ENCODE measurements around the gene RASSF4.

Gene RASSF4

DNA sequence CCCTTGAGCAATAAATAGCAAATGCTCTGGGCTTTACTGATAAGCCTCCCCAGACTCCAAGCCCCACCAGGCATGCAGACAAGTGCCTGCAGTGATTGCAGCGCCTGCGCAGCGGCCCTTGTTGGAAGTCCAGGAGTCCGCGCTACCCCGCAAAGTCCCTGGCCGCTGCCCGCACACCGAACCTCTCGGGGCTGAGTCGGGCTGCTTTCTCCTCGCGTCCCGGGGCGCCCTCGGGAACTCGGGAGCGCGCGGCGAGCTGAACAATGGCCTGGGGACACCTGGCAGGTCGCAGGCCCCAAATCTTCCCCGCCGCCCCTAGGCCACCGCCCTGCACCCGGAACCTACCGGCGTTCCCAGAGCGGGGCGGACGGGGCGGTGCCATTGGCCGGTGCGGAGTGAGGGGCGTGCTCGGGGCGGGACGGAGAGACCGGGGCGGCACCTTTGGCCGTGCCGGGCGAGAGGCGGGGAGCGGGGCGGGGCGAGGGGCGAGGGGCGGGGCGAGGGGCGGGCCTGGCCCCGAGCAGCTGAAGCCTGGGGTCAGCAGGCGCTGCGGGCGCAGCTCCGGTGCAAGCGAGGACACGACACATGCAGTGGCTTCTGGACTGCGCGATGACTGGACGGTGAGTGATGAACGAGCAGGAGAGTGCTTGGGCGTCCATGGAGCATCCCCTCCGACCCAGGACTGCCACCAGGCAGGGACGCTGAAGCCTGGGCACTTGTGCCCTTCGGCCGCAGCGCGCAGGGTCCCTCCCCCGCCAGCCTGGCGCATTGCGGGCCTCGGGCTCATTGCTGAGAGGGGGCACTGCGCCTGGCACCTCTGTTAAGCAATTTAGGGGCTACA lies at the start of gene RASSF4:
RASSF4 (plus strand) TSS at position 556 of the 841 bp plus-strand sequence. CDS start 10,401 bp downstream, outside the sequence.
- Histone ChIP-seq H3K79me2 (ENCODE audit: low read length) (peaks cover 8% of the 10 kb centered on the region), H3K9me3 (ENCODE audit: insufficient read depth, low read length) (no peaks in the 10 kb centered on the region), H3K9ac (ENCODE audit: low read length) (peak within 1 kb of the TSS; percentile 85), H4K20me1 (ENCODE audit: insufficient read depth, low read length) (no peaks in the 10 kb centered on the region), H3K4me3 (ENCODE audit: low read length) (peak within 1 kb of the TSS; percentile 100), H3K27ac (ENCODE audit: low read length) (peak within 1 kb of the TSS; percentile 53), H2AFZ (ENCODE audit: low read depth, low read length) (peak within 1 kb of the TSS; percentile 53; the same call in 1 of the 2 replicates), H3K4me2 (ENCODE audit: low read length) (peak within 1 kb of the TSS; percentile 88), H3K4me1 (ENCODE audit: low read length) (peaks cover 44% of the 10 kb centered on the region), H3K36me3 (replicated peaks; ENCODE audit: low read depth, low read length) (peaks cover 5% of the 10 kb centered on the region), H3K27me3 (ENCODE audit: low read depth, low read length) (no peaks in the 10 kb centered on the region)
- TF ChIP-seq CTCF (IDR thresholded peaks at IDR 0.05; ENCODE audit: low read depth, low read length): no peak
- TF ChIP-seq EZH2phosphoT487 (IDR thresholded peaks at IDR 0.05; ENCODE audit: low read depth): no peak

GRCh38 chr10:44909910-44910309 lies 49.7 kb upstream of the RASSF4 start:
- H3K27ac ChIP-seq (ENCODE audit: low read length): no peak overlapping the region
- no peak overlapping the region for H3K9ac ChIP-seq (ENCODE audit: low read length)
- no peak overlapping the region for H2AFZ ChIP-seq (ENCODE audit: low read depth, low read length)
- H3K79me2 ChIP-seq (ENCODE audit: low read length): no peaks in the 10 kb centered on the region
- no peaks in the 10 kb centered on the region for H3K4me1 ChIP-seq (ENCODE audit: low read length)
- H3K36me3 ChIP-seq (replicated peaks; ENCODE audit: low read depth, low read length): no peaks in the 10 kb centered on the region
- H4K20me1 ChIP-seq (ENCODE audit: insufficient read depth, low read length): no peaks in the 10 kb centered on the region
- no peaks in the 10 kb centered on the region for H3K27me3 ChIP-seq (ENCODE audit: low read depth, low read length)
- H3K4me2 ChIP-seq (ENCODE audit: low read length): no peak overlapping the region
- no peak overlapping the region for H3K4me3 ChIP-seq (ENCODE audit: low read length)
- no peaks in the 10 kb centered on the region for H3K9me3 ChIP-seq (ENCODE audit: insufficient read depth, low read length)
- no peak for TF ChIP-seq EZH2phosphoT487 (IDR thresholded peaks at IDR 0.05; ENCODE audit: low read depth)
- no peak for TF ChIP-seq CTCF (IDR thresholded peaks at IDR 0.05; ENCODE audit: low read depth, low read length)

GRCh38 chr10:44910602-44911001 lies 49.0 kb upstream of the RASSF4 start:
- no peak overlapping the region for H2AFZ ChIP-seq (ENCODE audit: low read depth, low read length)
- H3K79me2 ChIP-seq (ENCODE audit: low read length): no peaks in the 10 kb centered on the region
- no peak overlapping the region for H3K4me2 ChIP-seq (ENCODE audit: low read length)
- TF ChIP-seq CTCF (IDR thresholded peaks at IDR 0.05; ENCODE audit: low read depth, low read length) (no peak), EZH2phosphoT487 (IDR thresholded peaks at IDR 0.05; ENCODE audit: low read depth) (no peak)
- H3K27me3 ChIP-seq (ENCODE audit: low read depth, low read length): no peaks in the 10 kb centered on the region
- no peak overlapping the region for H3K27ac ChIP-seq (ENCODE audit: low read length)
- no peaks in the 10 kb centered on the region for H3K9me3 ChIP-seq (ENCODE audit: insufficient read depth, low read length)
- no peak overlapping the region for H3K4me3 ChIP-seq (ENCODE audit: low read length)
- H4K20me1 ChIP-seq (ENCODE audit: insufficient read depth, low read length): no peaks in the 10 kb centered on the region
- no peak overlapping the region for H3K9ac ChIP-seq (ENCODE audit: low read length)
- H3K36me3 ChIP-seq (replicated peaks; ENCODE audit: low read depth, low read length): no peaks in the 10 kb centered on the region
- no peaks in the 10 kb centered on the region for H3K4me1 ChIP-seq (ENCODE audit: low read length)

DNA sequence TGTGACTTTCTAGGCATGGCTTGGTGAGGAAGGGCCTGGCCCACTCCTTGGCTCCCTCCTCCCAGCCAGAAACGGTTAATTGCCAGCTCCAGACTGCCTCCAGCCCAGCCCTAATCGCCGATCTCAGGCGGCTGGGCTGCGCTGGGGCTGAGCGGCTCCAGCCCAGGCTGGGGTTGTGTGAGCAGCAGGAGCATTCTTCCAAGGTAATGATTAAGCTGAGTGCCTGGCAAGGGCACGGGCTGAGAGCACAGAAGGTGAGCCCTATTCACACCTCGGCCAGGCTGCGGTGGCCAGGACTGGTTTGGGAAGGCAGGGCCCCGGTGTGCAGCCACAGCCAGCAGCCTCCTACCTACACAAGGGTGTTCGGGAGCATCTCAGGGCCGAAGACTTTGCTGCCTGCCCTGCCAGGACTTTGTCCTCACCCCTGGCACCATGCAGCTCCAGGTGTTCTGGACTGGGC lies 48.5 kb upstream of the RASSF4 start, which contains the start of gene TMEM72:
TMEM72 (plus strand) TSS at position 257 of the 460 bp plus-strand sequence; CDS start at position 433, 176 bp downstream.
- no peak for TF ChIP-seq EZH2phosphoT487 (IDR thresholded peaks at IDR 0.05; ENCODE audit: low read depth)
- TF ChIP-seq CTCF (IDR thresholded peaks at IDR 0.05; ENCODE audit: low read depth, low read length): no peak
- no peak within 1 kb of the TSS for H3K4me3 ChIP-seq (ENCODE audit: low read length)
- no peaks in the 10 kb centered on the region for H3K36me3 ChIP-seq (replicated peaks; ENCODE audit: low read depth, low read length)
- H3K9ac ChIP-seq (ENCODE audit: low read length): no peak within 1 kb of the TSS
- H4K20me1 ChIP-seq (ENCODE audit: insufficient read depth, low read length): no peaks in the 10 kb centered on the region
- no peaks in the 10 kb centered on the region for H3K9me3 ChIP-seq (ENCODE audit: insufficient read depth, low read length)
- no peak within 1 kb of the TSS for H3K4me2 ChIP-seq (ENCODE audit: low read length)
- H3K79me2 ChIP-seq (ENCODE audit: low read length): no peaks in the 10 kb centered on the region
- no peak within 1 kb of the TSS for H3K27ac ChIP-seq (ENCODE audit: low read length)
- no peaks in the 10 kb centered on the region for H3K4me1 ChIP-seq (ENCODE audit: low read length)
- H3K27me3 ChIP-seq (ENCODE audit: low read depth, low read length): no peaks in the 10 kb centered on the region
- no peak within 1 kb of the TSS for H2AFZ ChIP-seq (ENCODE audit: low read depth, low read length)

Data from OCI-LY3 (cell line).